Osteoblast (primary cell): ENCODE measurements around the gene IFNA5. TPM values are rescaled to one million over a fixed set of nuclear protein-coding genes. Genes with fewer than 3 reads are reported as not detected.

Experiments used
- DNase-seq: peaks from one replicate; pipeline ENCODE4 v3.0.0; 2011; ENCODE audit warnings: low spot score, mixed read lengths; ENCODE audit not compliant: insufficient read length; ENCODE audit errors: missing footprints
- H2AFZ ChIP-seq: 2 replicates; pipeline ENCODE4 v1.6.0; 2011; ENCODE audit warnings: mild to moderate bottlenecking, low read length
- H3K27ac ChIP-seq: 2 replicates; pipeline ENCODE4 v1.5.1; 2011; ENCODE audit warnings: mild to moderate bottlenecking, low read depth, low read length, moderate library complexity
- H3K27me3 ChIP-seq: 2 replicates; pipeline ENCODE4 v1.6.0; 2012; ENCODE audit warnings: mild to moderate bottlenecking, control low read depth, inconsistent platforms, low read length, moderate library complexity; ENCODE audit not compliant: insufficient read depth
- H3K36me3 ChIP-seq: 2 replicates; pipeline ENCODE4 v1.5.1; 2011; ENCODE audit warnings: mild to moderate bottlenecking, low read length, control low read depth, moderate library complexity; ENCODE audit not compliant: insufficient read depth
- H3K4me1 ChIP-seq: 2 replicates; pipeline ENCODE4 v1.5.1; 2011; ENCODE audit warnings: mild to moderate bottlenecking, low read length, control low read depth, moderate library complexity; ENCODE audit not compliant: insufficient read depth
- H3K4me2 ChIP-seq: 2 replicates; pipeline ENCODE4 v1.6.0; 2011; ENCODE audit warnings: mild to moderate bottlenecking, low read length; ENCODE audit not compliant: insufficient read depth
- H3K4me3 ChIP-seq: fragments of 200-600 bp; sonication (generic); 3 replicates; pipeline ENCODE4 v1.5.1; 2012; ENCODE audit warnings: mild to moderate bottlenecking, low read length, inconsistent platforms; ENCODE audit not compliant: insufficient read depth
- H3K79me2 ChIP-seq: 2 replicates; pipeline ENCODE4 v1.6.0; 2012; ENCODE audit warnings: mild to moderate bottlenecking, low read length, control low read depth, inconsistent platforms; ENCODE audit not compliant: insufficient read depth
- H3K9me3 ChIP-seq: 2 replicates; pipeline ENCODE4 v1.5.1; 2011; ENCODE audit warnings: low read depth, low read length, control low read depth
- H4K20me1 ChIP-seq: 2 replicates; pipeline ENCODE4 v1.6.0; 2012; ENCODE audit warnings: mild to moderate bottlenecking, low read length, control low read depth; ENCODE audit not compliant: insufficient read depth
- CTCF ChIP-seq: IDR thresholded peaks from 2 replicates; pipeline ENCODE4 v1.5.1; 2011; ENCODE audit warnings: mild to moderate bottlenecking, low read depth, low read length, moderate library complexity; ENCODE audit errors: extremely low read depth
- total RNA-seq: library from RNA; depleted of rRNA; stranded (reverse); fragments of >200 nt; gene quantifications from 2 replicates; pipeline ENCODE4 v1.2.3, GENCODE V29; 2012

Gene IFNA5
- total RNA-seq, 1 donor, result not detected

- Histone ChIP-seq H3K27me3 (peaks cover 28% of the 10 kb centered on the region), H4K20me1 (no peaks in the 10 kb centered on the region), H3K27ac (no peak overlapping the region), H3K4me2 (no peak overlapping the region), H3K79me2 (no peaks in the 10 kb centered on the region), H3K4me3 (no peak overlapping the region), H2AFZ (no peak overlapping the region), H3K36me3 (no peaks in the 10 kb centered on the region), H3K9me3 (no peaks in the 10 kb centered on the region), H3K4me1 (no peaks in the 10 kb centered on the region)
- no peak for TF ChIP-seq CTCF
- DNase-seq, result no peak
Measured at GRCh38 chr9:21266733-21267484, 38.2 kb downstream of the IFNA5 start.

DNA sequence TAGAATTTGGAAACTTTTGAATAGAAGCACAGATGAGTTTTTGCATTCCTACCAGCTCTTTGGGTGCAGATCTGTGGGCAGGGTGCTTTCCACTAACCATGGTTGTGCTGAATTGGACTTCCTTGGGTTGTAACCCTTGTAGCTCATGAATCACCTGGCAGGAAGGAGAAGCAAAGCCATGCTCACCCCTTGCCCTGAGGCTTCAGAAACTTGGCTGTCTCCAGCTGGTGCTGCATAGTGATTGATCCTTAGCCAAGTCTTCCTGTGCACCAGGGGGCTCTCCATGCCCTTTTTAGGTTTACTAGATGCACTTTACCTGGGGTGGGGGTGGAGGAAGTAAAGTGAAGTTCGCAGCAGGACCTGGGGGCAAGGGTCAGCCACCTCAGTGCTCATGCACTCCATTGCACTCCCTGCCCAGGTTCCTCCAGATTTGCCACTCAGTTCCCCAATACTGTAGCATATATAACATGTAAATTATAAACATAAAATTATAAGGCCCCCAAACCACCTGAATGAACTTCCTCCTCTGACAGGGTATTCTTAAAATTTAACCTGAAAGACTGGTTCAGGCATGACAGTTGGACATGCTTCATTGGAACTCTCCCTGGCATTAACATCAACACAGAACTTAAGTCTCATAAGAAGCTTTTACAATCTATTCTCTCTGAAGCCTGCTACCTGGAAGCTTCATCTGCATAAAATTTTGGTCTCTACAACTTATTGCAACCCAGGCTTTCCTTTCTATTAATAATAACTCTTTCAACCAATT lies 39.5 kb downstream of the IFNA5 start:
- peaks cover 28% of the 10 kb centered on the region for H3K27me3 ChIP-seq

DNA sequence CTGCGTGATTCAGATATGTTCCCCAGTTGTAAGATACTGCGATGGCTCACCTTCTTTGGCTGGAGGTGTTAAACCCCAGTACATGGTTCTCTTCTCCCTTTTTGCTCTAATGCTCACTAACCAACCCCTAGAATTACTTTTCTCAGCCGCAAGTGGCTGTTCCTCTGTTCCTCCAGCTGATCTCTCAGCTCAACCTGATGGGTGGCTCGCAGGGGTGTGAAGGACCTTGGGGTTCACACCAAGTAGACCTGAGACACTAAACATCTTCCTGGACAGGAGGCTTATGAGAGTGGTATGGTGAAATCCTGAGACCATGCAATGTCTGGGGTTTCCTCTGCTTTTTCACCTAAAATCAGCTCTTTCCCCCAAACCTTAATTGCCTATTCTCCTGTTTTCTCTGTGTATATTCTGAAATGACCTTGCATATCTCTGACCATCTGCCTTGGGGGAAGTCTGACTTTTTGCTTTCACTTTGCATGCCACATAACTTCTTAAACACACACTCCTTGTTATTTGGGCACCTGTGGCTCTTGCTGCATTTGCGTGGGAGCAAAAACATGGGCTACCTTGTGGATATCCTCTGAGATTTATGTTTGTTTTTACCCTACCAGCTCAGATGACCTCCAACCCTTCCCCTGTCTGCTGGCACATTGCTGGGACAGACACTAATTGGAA lies 49.4 kb downstream of the IFNA5 start:
- no peak overlapping the region for H3K4me3 ChIP-seq
- no peaks in the 10 kb centered on the region for H3K36me3 ChIP-seq
- no peak overlapping the region for H3K27ac ChIP-seq
- H3K79me2 ChIP-seq, result no peaks in the 10 kb centered on the region
- H4K20me1 ChIP-seq, result no peaks in the 10 kb centered on the region
- no peak overlapping the region for H3K4me2 ChIP-seq
- peaks cover 26% of the 10 kb centered on the region for H3K27me3 ChIP-seq
- H3K4me1 ChIP-seq, result peaks cover 3% of the 10 kb centered on the region
- H3K9me3 ChIP-seq, result no peaks in the 10 kb centered on the region
- no peak for DNase-seq
- H2AFZ ChIP-seq, result no peak overlapping the region
- no peak for TF ChIP-seq CTCF

More for the DNA sequence above, 39.5 kb downstream of the IFNA5 start:
- Histone ChIP-seq H3K36me3 (no peaks in the 10 kb centered on the region), H4K20me1 (no peaks in the 10 kb centered on the region), H2AFZ (no peak overlapping the region), H3K4me3 (no peak overlapping the region), H3K4me1 (no peaks in the 10 kb centered on the region), H3K27ac (no peak overlapping the region), H3K79me2 (no peaks in the 10 kb centered on the region), H3K9me3 (no peaks in the 10 kb centered on the region), H3K4me2 (no peak overlapping the region)
- no peak for DNase-seq
- no peak for TF ChIP-seq CTCF

Other genes starting within 250 kb of the IFNA5 start
- gene IFNB1, start 227.4 kb downstream of the IFNA5 start, total RNA-seq, result not detected in 2 replicates
- not detected in 2 replicates for gene IFNW1, start 163.5 kb downstream of the IFNA5 start, total RNA-seq
- not detected in 2 replicates for gene IFNA21, start 138.7 kb downstream of the IFNA5 start, total RNA-seq
- gene IFNA4, start 117.7 kb downstream of the IFNA5 start, total RNA-seq, result not detected in 2 replicates
- not detected in 2 replicates for gene IFNA7, start 103.1 kb downstream of the IFNA5 start, total RNA-seq
- gene IFNA10, start 98.2 kb downstream of the IFNA5 start, total RNA-seq, result not detected in 2 replicates
- not detected in 2 replicates for gene IFNA16, start 88.0 kb downstream of the IFNA5 start, total RNA-seq
- gene IFNA17, start 77.1 kb downstream of the IFNA5 start, total RNA-seq, result not detected in 2 replicates
- gene IFNA14, start 65.3 kb downstream of the IFNA5 start, total RNA-seq, result not detected in 2 replicates
- gene KLHL9, start 30.1 kb upstream of the IFNA5 start, total RNA-seq, result 35.9 and 38.4 TPM in 2 replicates
- gene IFNA6, start 45.6 kb upstream of the IFNA5 start, total RNA-seq, result not detected in 2 replicates
- gene IFNA13, start 62.7 kb upstream of the IFNA5 start, total RNA-seq, result not detected in 2 replicates
- gene IFNA2, start 80.1 kb upstream of the IFNA5 start, total RNA-seq, result not detected in 2 replicates
- gene IFNA8, start 103.8 kb upstream of the IFNA5 start, total RNA-seq, result not detected in 2 replicates
- not detected in 2 replicates for gene IFNA1, start 135.1 kb upstream of the IFNA5 start, total RNA-seq
- gene IFNE, start 177.0 kb upstream of the IFNA5 start, total RNA-seq, result 2.9 and 3.6 TPM in 2 replicates